Keratinocyte (primary cell): ENCODE results near the gene ANKFY1. TPM values are rescaled to one million over a fixed set of nuclear protein-coding genes. Genes with fewer than 3 reads are reported as not detected.

Experiments
- DNase-seq: peaks from one replicate; pipeline ENCODE4 v3.0.0-alpha.2; 2011; ENCODE audit warnings: low read depth, missing footprints, low spot score
- FAIRE-seq: peaks from 2 replicates; lab custom pipeline; 2011; peaks lifted over from hg19 to GRCh38; lab: Jason Lieb, UNC
- H2AFZ ChIP-seq: 2 replicates; pipeline ENCODE4 v1.6.0; 2012; ENCODE audit warnings: low read length, control low read depth, inconsistent platforms; ENCODE audit not compliant: control insufficient read depth
- H3K27ac ChIP-seq: 2 replicates; pipeline ENCODE4 v1.5.1; 2011; ENCODE audit warnings: low read length; ENCODE audit not compliant: control insufficient read depth, insufficient read depth
- H3K27me3 ChIP-seq: 3 replicates; pipeline ENCODE4 v1.6.0; 2011; ENCODE audit warnings: low read length; ENCODE audit not compliant: control insufficient read depth, insufficient read depth; ENCODE audit errors: extremely low read depth
- H3K36me3 ChIP-seq, 2 experiments: 2 replicates in 1 of 2; 3 replicates in 1 of 2; pipeline ENCODE4 v1.5.1; 2011; ENCODE audit warnings: low read length in 2 of 2, mild to moderate bottlenecking in 1 of 2; ENCODE audit not compliant: control insufficient read depth in 2 of 2, insufficient read depth in 2 of 2; ENCODE audit errors: extremely low read depth in 1 of 2
- H3K4me1 ChIP-seq: 3 replicates; pipeline ENCODE4 v1.5.1; 2011; ENCODE audit warnings: low read length; ENCODE audit not compliant: control insufficient read depth, insufficient read depth; ENCODE audit errors: extremely low read depth
- H3K4me2 ChIP-seq: 3 replicates; pipeline ENCODE4 v1.6.0; 2011; ENCODE audit warnings: low read depth, low read length; ENCODE audit not compliant: control insufficient read depth, insufficient read depth; ENCODE audit errors: extremely low read depth
- H3K4me3 ChIP-seq, 3 experiments: fragments of 200-600 bp in 1 of 3; sonication (generic) in 1 of 3; 2 replicates in 2 of 3; 3 replicates in 1 of 3; pipeline ENCODE4 v1.5.1; 2011 to 2016; ENCODE audit warnings: low read length in 3 of 3, mild to moderate bottlenecking in 3 of 3, control low read depth in 2 of 3, inconsistent platforms in 1 of 3, low read depth in 1 of 3, mixed read lengths in 1 of 3, mixed run types in 1 of 3, moderate library complexity in 1 of 3; ENCODE audit not compliant: control insufficient read depth in 2 of 3, insufficient read depth in 2 of 3; ENCODE audit errors: extremely low read depth in 1 of 3
- H3K79me2 ChIP-seq: 2 replicates; pipeline ENCODE4 v1.6.0; 2012; ENCODE audit warnings: low read length; ENCODE audit not compliant: control insufficient read depth, insufficient read depth
- H3K9ac ChIP-seq: 3 replicates; pipeline ENCODE4 v1.6.0; 2011; ENCODE audit warnings: low read length; ENCODE audit not compliant: control insufficient read depth, insufficient read depth; ENCODE audit errors: extremely low read depth
- H3K9me1 ChIP-seq: 3 replicates; pipeline ENCODE4 v1.6.0; 2011; ENCODE audit warnings: low read length; ENCODE audit not compliant: control insufficient read depth, insufficient read depth; ENCODE audit errors: extremely low read depth
- H3K9me3 ChIP-seq: 2 replicates; pipeline ENCODE4 v1.5.1; 2012; ENCODE audit warnings: low read depth, low read length; ENCODE audit not compliant: control insufficient read depth
- H4K20me1 ChIP-seq: 3 replicates; pipeline ENCODE4 v1.6.0; 2011; ENCODE audit warnings: low read length; ENCODE audit not compliant: control insufficient read depth, insufficient read depth; ENCODE audit errors: extremely low read depth
- CTCF ChIP-seq, 3 experiments: IDR thresholded peaks in 1 of 3; conservative IDR thresholded peaks in 1 of 3; optimal IDR thresholded peaks in 1 of 3; 2 replicates in 2 of 3; 3 replicates in 1 of 3; pipeline versions ENCODE3 to v1.5.1; 2011; ENCODE audit warnings: low read length in 3 of 3, mild to moderate bottlenecking in 3 of 3, moderate library complexity in 2 of 3, control low read depth in 1 of 3, inconsistent platforms in 1 of 3; ENCODE audit not compliant: insufficient read depth in 2 of 3; ENCODE audit errors: extremely low read depth in 1 of 3
- EZH2 ChIP-seq: IDR thresholded peaks from one replicate; pipeline ENCODE4 v1.6.1; 2012; ENCODE audit warnings: inconsistent platforms, mild to moderate bottlenecking, low read length, moderate library complexity
- dilution Hi-C: fragments of 300-500 bp; cut with MboI; formaldehyde crosslinking; loops from one replicate; pipeline ENCODE4 v1.7.0; 2020; ENCODE audit warnings: low sequenced_read_pairs; ENCODE audit not compliant: extremely low pct_ligation_motif_present
- polyA plus RNA-seq, 5 experiments: library from polyadenylated mRNA; depleted of rRNA in 3 of 5; stranded (reverse) in 3 of 5; stranded (forward) in 1 of 5; unstranded in 1 of 5; fragments of >200 nt; gene quantifications; 1 replicate in 1 of 5; 2 replicates in 3 of 5; 3 replicates in 1 of 5; pipeline versions ENCODE4 v1.2.1 to v1.2.3, GENCODE V29; 2011 to 2012; ENCODE audit warnings: missing spikeins in 2 of 5, low read depth in 1 of 5, low replicate concordance in 1 of 5

The ANKFY1 gene
- polyA plus RNA-seq, 1 donor (not counting 4 experiments of a cell fraction or from before 2014, with no cell fraction given) = 27.0 TPM

- no peak for DNase-seq
- Histone ChIP-seq H3K36me3 (no peaks in the 10 kb centered on the region), H3K9me3 (no peaks in the 10 kb centered on the region), H3K9ac (peak overlapping the region; percentile 89), H3K9me1 (no peaks in the 10 kb centered on the region), H3K27ac (peak overlapping the region; percentile 94), H3K4me1 (peaks cover 14% of the 10 kb centered on the region), H3K4me2 (peak overlapping the region; percentile 89), H2AFZ (peak overlapping the region; percentile 90), H3K79me2 (peaks cover 42% of the 10 kb centered on the region), H3K4me3 (peak overlapping the region; percentile 89 to 90 (median 89)), H3K27me3 (no peaks in the 10 kb centered on the region), H4K20me1 (no peaks in the 10 kb centered on the region)
- peak; percentile 73 for FAIRE-seq
- TF ChIP-seq EZH2 (no peak), CTCF (optimal IDR thresholded peaks at IDR 0.05 in 1 of 3, IDR thresholded peaks at IDR 0.05 in 1 of 3, conservative IDR thresholded peaks at IDR 0.05 in 1 of 3; ENCODE audit: extremely low read depth in 1 of 3, insufficient read depth in 2 of 3, low read length in 3 of 3) (no peak)
- dilution Hi-C loops = no loop called here
Measured at GRCh38 chr17:4143563-4144421, 120.0 kb downstream of the ANKFY1 start.

GRCh38 chr17:4142107-4142900, 121.5 kb downstream of the ANKFY1 start:
- DNase-seq (no peak), FAIRE-seq (no peak)
- no peaks in the 10 kb centered on the region for H4K20me1 ChIP-seq
- H3K79me2 ChIP-seq = peaks cover 55% of the 10 kb centered on the region
- peaks cover 16% of the 10 kb centered on the region for H3K4me1 ChIP-seq
- H3K4me3 ChIP-seq = peak overlapping the region; percentile 89 to 90 (median 89)
- H2AFZ ChIP-seq = peak overlapping the region; percentile 51
- H3K4me2 ChIP-seq = peak overlapping the region; percentile 96
- no peaks in the 10 kb centered on the region for H3K27me3 ChIP-seq
- no peaks in the 10 kb centered on the region for H3K9me1 ChIP-seq
- peaks cover 0 to 6% of the 10 kb centered on the region in 2 experiments for H3K36me3 ChIP-seq
- peak overlapping the region; percentile 68 for H3K27ac ChIP-seq
- peak overlapping the region; percentile 89 for H3K9ac ChIP-seq
- H3K9me3 ChIP-seq = no peaks in the 10 kb centered on the region
- dilution Hi-C loops = no loop called here
- TF ChIP-seq EZH2 (no peak), CTCF (optimal IDR thresholded peaks at IDR 0.05 in 1 of 3, IDR thresholded peaks at IDR 0.05 in 1 of 3, conservative IDR thresholded peaks at IDR 0.05 in 1 of 3; ENCODE audit: extremely low read depth in 1 of 3, insufficient read depth in 2 of 3, low read length in 3 of 3) (no peak)
